ENCODE results near the gene PDE9A. TPM values are rescaled to one million over a fixed set of nuclear protein-coding genes. Genes with fewer than 3 reads are reported as not detected.

The PDE9A gene
- total and polyA plus RNA-seq, 2 of the 4 experiments (the other 2 are of a cell fraction), result 0.89 to 0.90 TPM

DNA sequence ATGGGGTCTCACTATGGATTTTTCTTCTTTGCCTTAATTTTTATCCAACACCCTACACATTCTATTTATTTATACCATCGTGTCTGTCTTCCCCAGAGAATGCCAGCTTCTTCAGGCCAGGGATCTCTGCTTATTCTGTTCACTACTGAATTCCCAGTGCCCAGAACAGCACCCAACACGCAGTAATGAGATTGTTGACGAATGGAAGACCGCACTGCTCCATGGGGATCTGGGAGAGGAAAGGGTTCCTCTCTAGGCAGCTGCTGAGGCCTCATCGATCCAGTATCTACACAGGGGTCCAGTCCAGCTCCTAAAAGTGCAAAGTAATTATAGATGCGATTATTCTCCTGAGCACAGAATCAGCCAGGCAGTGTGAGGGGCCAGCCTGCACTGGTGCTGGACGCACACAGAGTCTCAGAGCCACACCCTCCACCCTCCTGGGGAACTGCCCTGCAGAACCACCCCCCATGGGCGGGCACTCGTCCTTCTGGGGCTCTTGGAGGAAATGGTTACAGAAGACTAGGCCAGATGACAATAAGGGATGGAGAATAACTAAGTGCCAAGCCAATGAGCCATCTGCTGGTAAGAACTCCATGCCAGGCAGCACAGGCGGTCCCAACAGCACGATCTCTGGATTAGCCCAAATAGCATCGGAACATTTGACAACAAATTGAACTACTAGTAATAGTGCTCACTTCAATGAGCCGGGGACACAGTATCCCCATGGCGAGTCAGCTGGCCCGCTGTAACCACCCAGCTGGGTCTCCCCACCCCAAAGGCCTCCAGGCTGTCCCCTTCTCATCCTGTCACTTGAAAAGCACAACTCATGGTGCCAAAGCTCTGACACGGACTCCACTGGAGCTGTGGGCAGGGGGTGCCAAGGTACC lies 1.7 kb upstream of the PDE9A start:
- Histone ChIP-seq H2AFZ (replicated peaks; ENCODE audit: low read length, poor library complexity) (no peak overlapping the region), H2BK20ac (ENCODE audit: low read depth, low read length) (no peak overlapping the region), H2AK5ac (ENCODE audit: low read depth, low read length) (no peak overlapping the region), H3K9me3 (ENCODE audit: control insufficient read depth, insufficient read depth, low read length) (no peaks in the 10 kb centered on the region), H3K4me1 (ENCODE audit: control insufficient read depth, insufficient read depth, low read length) (peaks cover 2% of the 10 kb centered on the region; the same call in 1 of the 2 replicates), H3K27ac (ENCODE audit: insufficient read depth, low read length) (no peak overlapping the region), H2BK5ac (ENCODE audit: low read depth, low read length, poor library complexity, severe bottlenecking) (no peak overlapping the region), H3K4me3 (ENCODE audit: insufficient read depth, low read depth, low read length) (no peak overlapping the region), H2AK9ac (replicated peaks; ENCODE audit: low read depth, low read length, poor library complexity) (no peak overlapping the region), H4K91ac (ENCODE audit: insufficient read depth, low read depth, low read length) (no peak overlapping the region), H3K9me1 (ENCODE audit: insufficient read depth, low read length) (0 out of 2 replicates have a peak, but pooled peaks cover 3% of the 10 kb centered on the region), H3K4me2 (ENCODE audit: low read depth, low read length) (no peak overlapping the region), H3K56ac (ENCODE audit: extremely low read depth, insufficient read depth, low read length) (no peak overlapping the region), H3K79me1 (ENCODE audit: low read depth in 1 of 2, low read length in 2 of 2) (no peaks in the 10 kb centered on the region), H3K4ac (ENCODE audit: low read depth, low read length) (no peak overlapping the region), H3K14ac (replicated peaks; ENCODE audit: low read depth, low read length) (no peak overlapping the region), H3K18ac (ENCODE audit: low read depth, low read length) (no peak overlapping the region), H4K5ac (ENCODE audit: low read depth, low read length) (no peak overlapping the region), H3K36me3 (ENCODE audit: control insufficient read depth, insufficient read depth, low read length) (no peaks in the 10 kb centered on the region), H2BK15ac (ENCODE audit: low read depth, low read length) (no peak overlapping the region), H4K8ac (ENCODE audit: low read depth in 2 of 2, low read length in 2 of 2) (no peak overlapping the region), H3K27me3 (ENCODE audit: control insufficient read depth, insufficient read depth, low read length) (peaks cover 24% of the 10 kb centered on the region), H3K23ac (ENCODE audit: low read depth, low read length) (no peak overlapping the region), H4K20me1 (ENCODE audit: insufficient read depth, low read length) (peaks cover 2% of the 10 kb centered on the region), H2BK120ac (ENCODE audit: low read depth, low read length) (no peak overlapping the region), H3K9ac (ENCODE audit: low read depth, low read length) (no peak overlapping the region)
- CTCF ChIA-PET, result interaction anchor here (1.2 kb wide), 1 partner anchor 9 kb away, joined by 5 read pairs; no protein-coding TSS in a partner anchor
- dilution Hi-C loops (cut with HindIII; ENCODE audit: low sequenced_read_pairs, unreplicated experiment), result no loop called here
- no peak for ATAC-seq (ENCODE audit: low read depth)
- intact Hi-C loops (cut with micrococcal nuclease), result loop anchor here (10.0 kb wide), 1 partner anchor 163 kb away; no protein-coding TSS in a partner anchor
- in situ Hi-C loops (cut with MboI; ENCODE audit: low sequenced_read_pairs), result no loop called here
- no TSS peak for BruUV-seq (replicated peaks)
- DNase-seq, result no peak
- 63% methylated on average over 5 of the region's 16 CpGs; no CpG with 5 or more reads in 1 of the 2 experiments for WGBS, 2 experiments (ENCODE audit: extremely low coverage in 2 of 2, insufficient read length in 1 of 2)
- TF ChIP-seq POLR2A (IDR thresholded peaks at IDR 0.05; ENCODE audit: low read depth, low read length) (no peak), MAZ (IDR thresholded peaks at IDR 0.05; ENCODE audit: borderline replicate concordance, low read depth, low read length) (no peak), MXI1 (IDR thresholded peaks at IDR 0.05; ENCODE audit: borderline replicate concordance, low read depth, low read length) (no peak), CEBPB (IDR thresholded peaks at IDR 0.05; ENCODE audit: low read depth, low read length) (no peak), NFE2L2 (IDR thresholded peaks at IDR 0.05; ENCODE audit: low read depth, low read length) (no peak), BHLHE40 (IDR thresholded peaks at IDR 0.05; ENCODE audit: low read depth, low read length) (no peak), FOS (IDR thresholded peaks at IDR 0.05; ENCODE audit: low read depth, low read length) (no peak), RAD21 (IDR thresholded peaks at IDR 0.05; ENCODE audit: low read length) (no peak)
- TF ChIP-seq, protein P1, sequence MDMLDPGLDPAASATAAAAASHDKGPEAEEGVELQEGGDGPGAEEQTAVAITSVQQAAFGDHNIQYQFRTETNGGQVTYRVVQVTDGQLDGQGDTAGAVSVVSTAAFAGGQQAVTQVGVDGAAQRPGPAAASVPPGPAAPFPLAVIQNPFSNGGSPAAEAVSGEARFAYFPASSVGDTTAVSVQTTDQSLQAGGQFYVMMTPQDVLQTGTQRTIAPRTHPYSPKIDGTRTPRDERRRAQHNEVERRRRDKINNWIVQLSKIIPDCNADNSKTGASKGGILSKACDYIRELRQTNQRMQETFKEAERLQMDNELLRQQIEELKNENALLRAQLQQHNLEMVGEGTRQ (IDR thresholded peaks at IDR 0.05; ENCODE audit: low read depth, low read length), result no peak
- TF ChIP-seq, protein P2, sequence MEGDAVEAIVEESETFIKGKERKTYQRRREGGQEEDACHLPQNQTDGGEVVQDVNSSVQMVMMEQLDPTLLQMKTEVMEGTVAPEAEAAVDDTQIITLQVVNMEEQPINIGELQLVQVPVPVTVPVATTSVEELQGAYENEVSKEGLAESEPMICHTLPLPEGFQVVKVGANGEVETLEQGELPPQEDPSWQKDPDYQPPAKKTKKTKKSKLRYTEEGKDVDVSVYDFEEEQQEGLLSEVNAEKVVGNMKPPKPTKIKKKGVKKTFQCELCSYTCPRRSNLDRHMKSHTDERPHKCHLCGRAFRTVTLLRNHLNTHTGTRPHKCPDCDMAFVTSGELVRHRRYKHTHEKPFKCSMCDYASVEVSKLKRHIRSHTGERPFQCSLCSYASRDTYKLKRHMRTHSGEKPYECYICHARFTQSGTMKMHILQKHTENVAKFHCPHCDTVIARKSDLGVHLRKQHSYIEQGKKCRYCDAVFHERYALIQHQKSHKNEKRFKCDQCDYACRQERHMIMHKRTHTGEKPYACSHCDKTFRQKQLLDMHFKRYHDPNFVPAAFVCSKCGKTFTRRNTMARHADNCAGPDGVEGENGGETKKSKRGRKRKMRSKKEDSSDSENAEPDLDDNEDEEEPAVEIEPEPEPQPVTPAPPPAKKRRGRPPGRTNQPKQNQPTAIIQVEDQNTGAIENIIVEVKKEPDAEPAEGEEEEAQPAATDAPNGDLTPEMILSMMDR (conservative IDR thresholded peaks at IDR 0.05; ENCODE audit: low read depth, low read length), result no peak
- POLR2A ChIA-PET (ENCODE audit: unreplicated experiment), result no interaction called here
